ENCODE measurements around the gene A1BG. TPM values are rescaled to one million over a fixed set of nuclear protein-coding genes. Genes with fewer than 3 reads are reported as not detected.

Gene A1BG
- total RNA-seq, 1 donor from 2014 or later: 53.8 TPM

DNA sequence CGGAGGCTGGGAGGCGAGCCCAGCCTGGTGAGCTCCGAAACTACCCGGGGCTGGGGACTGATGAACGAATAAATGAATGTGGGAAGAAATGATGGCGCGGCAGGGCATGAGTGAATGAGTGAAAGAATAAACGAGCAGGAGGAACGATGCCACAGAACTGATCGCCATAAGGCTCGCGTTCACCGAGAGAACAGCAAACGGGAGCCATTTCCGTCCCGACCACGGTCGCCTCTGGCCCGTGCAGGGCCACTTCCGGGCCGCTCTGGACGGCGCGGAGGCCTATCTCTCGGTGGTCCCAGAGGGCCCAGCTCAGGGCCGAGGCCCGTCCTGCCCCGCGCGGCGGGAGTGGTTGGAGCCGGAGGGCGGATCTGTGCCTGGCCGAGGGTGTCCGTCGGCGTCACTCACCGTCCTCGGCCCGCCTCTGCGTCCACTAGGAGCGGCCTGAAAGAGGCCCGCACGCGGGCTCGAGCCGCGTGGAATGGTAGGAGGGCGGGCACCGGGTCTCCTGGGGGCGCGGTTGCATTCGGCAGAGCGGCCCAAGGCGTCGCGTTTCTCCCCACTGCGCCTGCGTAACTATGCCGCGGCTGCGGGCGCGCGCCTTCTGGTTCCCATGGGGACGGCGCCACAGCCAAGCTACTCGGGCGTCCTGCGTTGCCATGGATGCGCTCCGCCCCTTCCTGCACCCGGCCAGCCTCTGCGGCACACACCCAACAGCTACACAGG is 9.1 kb upstream of the A1BG start, which contains the start of gene ZNF497:
Gene ZNF497, minus strand, starts transcription at position 480 of the 723 bp plus-strand sequence. CDS start 5,116 bp downstream, outside the sequence.
- Mint-ChIP-seq H3K9me3 (ENCODE audit: low read depth) (no peaks in the 10 kb centered on the region), H3K36me3 (ENCODE audit: low read depth) (peaks cover 3% of the 10 kb centered on the region), H3K4me3 (ENCODE audit: unreplicated experiment) (peak within 1 kb of the TSS; percentile 83), H3K27ac (ENCODE audit: unreplicated experiment) (peak within 1 kb of the TSS; percentile 92), H3K4me1 (ENCODE audit: low read depth) (peaks cover 11% of the 10 kb centered on the region), H3K27me3 (ENCODE audit: low read depth) (no peaks in the 10 kb centered on the region)
- peak; percentile 98 for DNase-seq (ENCODE audit: low spot score)
- TF ChIP-seq, protein P1, sequence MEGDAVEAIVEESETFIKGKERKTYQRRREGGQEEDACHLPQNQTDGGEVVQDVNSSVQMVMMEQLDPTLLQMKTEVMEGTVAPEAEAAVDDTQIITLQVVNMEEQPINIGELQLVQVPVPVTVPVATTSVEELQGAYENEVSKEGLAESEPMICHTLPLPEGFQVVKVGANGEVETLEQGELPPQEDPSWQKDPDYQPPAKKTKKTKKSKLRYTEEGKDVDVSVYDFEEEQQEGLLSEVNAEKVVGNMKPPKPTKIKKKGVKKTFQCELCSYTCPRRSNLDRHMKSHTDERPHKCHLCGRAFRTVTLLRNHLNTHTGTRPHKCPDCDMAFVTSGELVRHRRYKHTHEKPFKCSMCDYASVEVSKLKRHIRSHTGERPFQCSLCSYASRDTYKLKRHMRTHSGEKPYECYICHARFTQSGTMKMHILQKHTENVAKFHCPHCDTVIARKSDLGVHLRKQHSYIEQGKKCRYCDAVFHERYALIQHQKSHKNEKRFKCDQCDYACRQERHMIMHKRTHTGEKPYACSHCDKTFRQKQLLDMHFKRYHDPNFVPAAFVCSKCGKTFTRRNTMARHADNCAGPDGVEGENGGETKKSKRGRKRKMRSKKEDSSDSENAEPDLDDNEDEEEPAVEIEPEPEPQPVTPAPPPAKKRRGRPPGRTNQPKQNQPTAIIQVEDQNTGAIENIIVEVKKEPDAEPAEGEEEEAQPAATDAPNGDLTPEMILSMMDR (IDR thresholded peaks at IDR 0.05): peak; percentile 26

GRCh38 chr19:58361900-58362271 is 8.6 kb upstream of the A1BG start:
- no peak for DNase-seq (ENCODE audit: low spot score)
- no peaks in the 10 kb centered on the region for H3K9me3 Mint-ChIP-seq (ENCODE audit: low read depth)
- peak overlapping the region; percentile 92 for H3K27ac Mint-ChIP-seq (ENCODE audit: unreplicated experiment)
- no peaks in the 10 kb centered on the region for H3K27me3 Mint-ChIP-seq (ENCODE audit: low read depth)
- peaks cover 11% of the 10 kb centered on the region for H3K4me1 Mint-ChIP-seq (ENCODE audit: low read depth)
- H3K36me3 Mint-ChIP-seq (ENCODE audit: low read depth): no peaks in the 10 kb centered on the region
- TF ChIP-seq, protein P1 (IDR thresholded peaks at IDR 0.05): peak; percentile 56
- peak overlapping the region; percentile 83 for H3K4me3 Mint-ChIP-seq (ENCODE audit: unreplicated experiment)

GRCh38 chr19:58357481-58358145 is 4.3 kb upstream of the A1BG start:
- Mint-ChIP-seq H3K27ac (ENCODE audit: unreplicated experiment) (no peak overlapping the region), H3K27me3 (ENCODE audit: low read depth) (no peaks in the 10 kb centered on the region), H3K9me3 (ENCODE audit: low read depth) (no peaks in the 10 kb centered on the region), H3K4me3 (ENCODE audit: unreplicated experiment) (no peak overlapping the region), H3K4me1 (ENCODE audit: low read depth) (peaks cover 11% of the 10 kb centered on the region), H3K36me3 (ENCODE audit: low read depth) (no peaks in the 10 kb centered on the region)
- TF ChIP-seq, protein P1 (IDR thresholded peaks at IDR 0.05): no peak
- no peak for DNase-seq (ENCODE audit: low spot score)

DNA sequence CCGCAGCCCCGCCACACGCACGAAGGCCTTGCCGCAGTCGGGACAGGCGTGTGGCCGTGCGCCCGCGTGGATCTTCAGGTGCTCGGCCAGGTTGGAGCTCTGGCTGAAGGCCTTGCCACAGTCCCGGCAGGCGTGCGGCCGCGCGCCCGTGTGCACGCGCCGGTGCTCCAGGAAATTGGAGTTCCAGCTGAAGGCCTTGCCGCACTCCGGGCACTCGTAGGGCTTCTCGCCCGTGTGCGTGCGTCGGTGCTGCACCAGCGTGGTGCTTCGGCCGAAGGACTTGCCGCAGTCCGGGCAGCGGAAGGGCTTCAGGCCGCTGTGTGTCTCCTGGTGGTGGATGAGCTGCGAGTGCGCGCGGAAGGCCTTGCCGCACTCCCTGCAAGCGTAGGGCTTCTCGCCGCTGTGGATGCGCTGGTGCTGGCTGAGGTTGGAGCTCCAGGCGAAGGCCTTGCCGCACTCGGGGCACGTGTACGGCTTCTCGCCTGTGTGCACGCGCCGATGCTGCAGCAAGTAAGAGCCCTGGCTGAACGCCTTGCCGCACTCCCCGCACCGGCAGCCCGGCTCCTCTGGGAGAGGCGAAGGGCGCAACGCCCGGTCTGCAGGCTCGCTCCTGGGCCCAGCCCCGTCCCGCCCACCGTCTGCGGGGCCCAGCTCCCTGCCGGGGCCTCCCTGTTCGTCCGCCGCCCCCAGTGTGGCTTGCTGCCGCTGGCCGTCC is 3.6 kb upstream of the A1BG start:
- TF ChIP-seq, protein P1 (IDR thresholded peaks at IDR 0.05): no peak
- Mint-ChIP-seq H3K4me3 (ENCODE audit: unreplicated experiment) (no peak overlapping the region), H3K36me3 (ENCODE audit: low read depth) (peaks cover 4% of the 10 kb centered on the region), H3K27me3 (ENCODE audit: low read depth) (no peaks in the 10 kb centered on the region), H3K9me3 (ENCODE audit: low read depth) (no peaks in the 10 kb centered on the region), H3K27ac (ENCODE audit: unreplicated experiment) (no peak overlapping the region), H3K4me1 (ENCODE audit: low read depth) (peaks cover 7% of the 10 kb centered on the region)
- DNase-seq (ENCODE audit: low spot score): no peak

All from chondrocyte (in vitro differentiated cells).